Stimulated activated CD4-positive, alpha-beta T cell treated with anti-CD3 and anti-CD28 coated beads, TNF-alpha, amount 100 ng/mL, for 24 hours (primary cell): Measurements from ENCODE around the gene METTL8.
"Not testable (repeated sequence)": the region's sequence is repeated elsewhere in the genome, so short reads cannot be mapped to it uniquely, and the experiment has no call there.

Experiments
- DNase-seq, 3 experiments: peaks; one replicate each; pipeline ENCODE4 v3.0.0-alpha.2; 2020; ENCODE audit warnings: low read depth in 3 of 3

The METTL8 gene

DNA sequence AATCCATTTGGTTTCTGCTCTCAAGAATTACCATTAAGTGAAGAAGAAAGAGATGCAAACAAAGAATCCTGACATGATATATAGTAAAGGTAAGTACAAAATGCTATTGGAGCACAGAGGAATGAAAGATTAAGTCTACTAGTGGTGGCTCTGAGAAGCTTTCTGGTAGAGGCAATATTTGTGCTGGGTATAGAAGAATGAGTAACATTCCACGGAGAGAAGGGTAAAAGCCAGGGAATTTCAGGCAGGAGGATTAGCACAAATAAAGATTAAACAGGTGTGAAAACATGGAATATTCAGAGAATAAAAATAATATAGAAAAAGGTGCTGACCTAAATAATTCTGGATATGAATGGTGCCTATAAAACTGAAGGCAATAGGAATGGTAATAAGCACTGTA lies 31.8 kb downstream of the METTL8 start:
- DNase-seq: no peak

DNA sequence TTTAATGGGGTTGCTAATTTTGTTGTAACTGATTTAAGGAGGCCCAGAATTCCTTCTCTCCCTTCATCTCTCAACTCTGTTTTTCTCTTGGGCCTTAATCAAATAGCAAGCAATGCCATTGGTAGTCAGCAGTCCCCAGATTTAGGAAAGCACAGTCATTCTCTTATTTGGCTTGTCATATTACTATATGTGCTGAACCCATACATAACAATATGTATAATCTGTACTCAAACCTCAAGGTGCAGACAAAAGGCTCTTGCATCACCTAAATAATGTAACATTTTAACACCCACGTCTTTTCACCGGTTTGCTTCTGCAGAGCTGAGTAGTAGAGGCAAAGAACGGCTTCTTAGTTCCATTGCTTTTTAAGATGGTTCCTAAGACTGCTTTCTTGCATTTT lies 33.4 kb downstream of the METTL8 start:
- no peak for DNase-seq

DNA sequence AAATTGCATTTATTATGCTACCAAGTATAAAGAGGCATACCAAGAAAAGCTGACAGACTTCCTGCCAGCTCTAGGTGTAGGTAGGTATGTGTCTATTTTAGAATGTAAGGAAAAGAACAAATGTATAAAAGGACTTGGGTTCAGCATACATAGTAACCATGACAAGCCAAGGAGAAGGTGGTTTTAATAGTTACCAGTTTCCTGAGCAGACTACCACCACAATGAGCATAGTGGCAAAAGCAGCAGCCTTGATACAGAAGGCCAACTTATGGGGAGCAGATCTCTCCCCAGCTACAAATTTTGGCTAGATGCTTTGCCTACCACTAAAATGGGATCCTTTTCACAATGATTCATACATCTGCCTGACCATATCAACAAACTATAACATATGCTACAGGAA lies 34.5 kb downstream of the METTL8 start:
- no peak for DNase-seq

DNA sequence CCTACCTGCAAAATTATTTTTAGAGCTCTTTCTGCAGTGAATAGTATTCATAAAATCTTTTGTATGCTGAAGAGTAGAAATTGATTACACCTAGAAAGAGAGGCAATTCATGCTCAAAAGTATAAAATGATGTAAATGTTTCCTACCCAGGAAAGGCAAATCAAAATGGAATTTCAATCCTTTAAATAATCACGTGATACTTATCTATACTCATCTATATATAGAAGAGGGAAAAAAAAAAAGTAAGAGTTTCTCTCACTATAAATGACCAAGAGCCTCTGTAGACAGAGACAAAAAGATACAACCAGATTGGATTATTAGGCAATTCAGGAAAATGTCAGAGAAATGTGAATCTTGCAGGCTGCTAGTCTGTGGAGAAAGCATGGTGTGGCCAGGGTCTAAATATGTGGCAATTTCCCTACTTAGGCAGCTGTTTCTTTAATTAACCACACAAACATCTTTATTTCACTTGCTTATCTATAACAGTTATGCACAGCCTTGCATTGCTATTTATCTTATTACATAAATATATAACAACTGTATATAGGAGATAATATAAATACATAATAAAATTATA lies 39.5 kb downstream of the METTL8 start:
- DNase-seq: no peak

- no peak for DNase-seq
Observed at GRCh38 chr2:171393487-171393886, 40.3 kb downstream of the METTL8 start.

- no peak for DNase-seq
Observed at GRCh38 chr2:171391532-171391931, 42.3 kb downstream of the METTL8 start.

DNA sequence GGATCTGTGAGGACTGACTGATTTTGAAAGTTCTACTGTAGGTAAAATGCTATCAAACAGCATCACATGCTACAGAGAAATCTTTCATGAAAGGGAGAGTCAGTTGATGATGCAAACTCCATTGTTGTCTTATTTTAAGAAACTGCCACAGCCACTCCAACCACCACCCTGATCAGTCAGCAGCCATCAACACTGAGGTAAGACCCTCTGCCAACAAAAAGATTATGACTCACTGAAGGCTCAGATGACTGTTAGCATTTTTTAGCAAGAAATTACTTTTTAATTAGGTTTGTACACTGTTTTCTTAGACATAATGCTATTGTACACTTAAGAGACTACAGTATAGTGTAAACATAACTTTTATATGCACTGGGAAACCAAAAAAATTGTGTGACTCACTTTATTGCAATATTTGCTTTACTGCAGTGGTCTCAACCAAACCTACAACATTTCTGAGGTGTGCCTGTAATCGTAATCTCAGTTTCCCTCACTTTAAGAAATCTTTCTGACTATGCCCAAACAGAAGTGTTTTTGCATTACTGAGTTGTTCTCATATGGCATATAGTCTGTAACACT lies 42.8 kb downstream of the METTL8 start:
- no peak for DNase-seq

GRCh38 chr2:171389780-171390179 lies 44.0 kb downstream of the METTL8 start:
- no peak for DNase-seq

- DNase-seq: no peak
Observed at GRCh38 chr2:171389325-171389724, 44.5 kb downstream of the METTL8 start.

- DNase-seq: no peak
Observed at GRCh38 chr2:171387052-171387451, 46.7 kb downstream of the METTL8 start.

DNA sequence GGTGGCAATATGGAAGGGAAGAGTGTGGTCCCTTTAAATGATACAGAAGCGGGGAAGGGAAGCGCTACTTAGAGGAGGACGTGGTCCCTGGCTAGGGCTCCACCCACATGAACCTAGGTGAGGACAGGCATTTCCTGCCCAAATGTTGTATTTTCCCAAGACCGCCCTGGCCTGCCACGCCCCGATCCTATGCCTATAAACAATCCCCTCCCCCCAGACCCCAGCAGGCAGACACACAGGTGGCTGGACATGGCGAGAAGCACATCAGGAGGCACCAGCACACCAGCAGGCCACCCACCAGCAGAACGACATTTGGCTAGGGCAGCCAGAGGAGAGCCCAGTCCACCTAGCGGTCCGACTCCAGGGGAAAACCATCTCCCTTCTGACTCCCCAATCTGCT lies 47.2 kb downstream of the METTL8 start:
- DNase-seq: no peak

DNA sequence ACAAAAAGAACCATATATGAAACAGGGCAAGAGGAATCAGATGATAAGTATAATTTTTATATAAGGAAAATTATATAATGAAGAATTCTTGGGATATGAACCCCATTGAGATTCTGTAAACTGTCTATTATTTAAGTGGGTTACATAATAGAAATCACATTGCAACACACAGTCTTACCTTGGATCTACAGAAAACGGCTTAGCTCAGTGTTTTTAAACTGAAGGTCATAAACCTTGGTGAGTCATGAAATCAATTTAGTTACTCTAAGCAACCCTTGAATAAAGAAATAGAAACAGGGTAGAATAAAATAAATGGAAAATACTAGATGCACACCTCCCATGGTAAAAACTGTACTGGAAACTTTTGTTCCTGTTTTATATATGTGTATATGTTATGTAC lies 50.7 kb downstream of the METTL8 start:
- no peak for DNase-seq

DNA sequence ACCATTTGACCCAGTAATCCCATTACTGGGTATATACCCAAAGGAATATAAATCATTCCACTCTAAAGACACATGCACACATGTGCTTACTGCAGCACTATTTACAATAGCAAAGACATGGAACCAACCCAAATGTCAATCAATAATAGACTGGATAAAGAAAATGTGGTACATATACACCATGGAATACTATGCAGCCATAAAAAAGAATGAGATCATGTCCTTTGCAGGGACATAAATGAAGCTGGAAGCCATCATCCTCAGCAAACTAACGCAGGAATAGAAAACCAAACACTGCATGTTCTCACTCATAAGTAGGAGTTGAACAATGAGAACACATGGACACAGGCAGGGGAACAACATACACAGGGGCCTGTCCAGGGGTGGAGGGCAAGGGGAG lies 51.6 kb downstream of the METTL8 start:
- DNase-seq: not testable (repeated sequence)

DNA sequence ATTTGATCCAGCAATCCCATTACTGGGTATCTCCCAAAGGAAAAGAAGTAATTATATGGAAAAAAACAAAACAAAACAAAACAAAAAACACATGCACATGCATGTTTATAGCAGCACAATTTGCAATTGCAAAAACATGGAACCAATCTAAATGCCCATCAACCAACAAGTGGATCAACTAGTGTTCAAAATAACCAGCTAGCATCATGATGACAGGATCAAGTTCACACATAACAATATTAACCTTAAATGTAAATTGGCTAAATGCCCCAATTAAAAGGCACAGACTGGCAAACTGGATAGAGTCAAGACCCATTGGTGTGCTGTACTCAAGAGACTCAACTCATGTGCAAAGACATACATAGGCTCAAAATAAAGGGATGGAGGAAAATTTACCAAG lies 55.9 kb downstream of the METTL8 start:
- not testable (repeated sequence) for DNase-seq

- DNase-seq: no peak
Observed at GRCh38 chr2:171367692-171368091, 66.1 kb downstream of the METTL8 start.

GRCh38 chr2:171365778-171366177 lies 68.0 kb downstream of the METTL8 start:
- DNase-seq: no peak

- no peak for DNase-seq
Observed at GRCh38 chr2:171365232-171365631, 68.6 kb downstream of the METTL8 start.

DNA sequence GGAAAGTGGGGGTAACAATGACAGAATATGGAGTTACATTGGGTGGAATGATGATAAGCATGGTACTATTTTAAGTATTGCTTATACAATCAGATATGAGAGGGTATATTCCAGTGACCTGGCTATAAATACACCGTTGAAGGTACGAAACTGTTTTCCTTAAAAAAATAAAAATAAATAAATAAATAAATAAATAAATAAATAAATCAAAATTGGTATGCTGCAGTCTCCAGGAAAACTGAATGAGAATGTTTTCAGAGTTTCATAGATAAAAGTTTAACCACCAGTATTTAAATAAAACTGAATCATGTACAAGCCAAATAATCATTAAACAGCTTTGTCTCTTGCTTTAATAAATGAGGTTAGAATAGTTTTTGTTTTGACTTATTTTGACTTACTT lies 71.4 kb downstream of the METTL8 start:
- DNase-seq: no peak

GRCh38 chr2:171360905-171361304 lies 72.9 kb downstream of the METTL8 start:
- no peak for DNase-seq

GRCh38 chr2:171353746-171354145 lies 80.0 kb downstream of the METTL8 start:
- not testable (repeated sequence) for DNase-seq

- DNase-seq: no peak
Observed at GRCh38 chr2:171348056-171348455, 85.7 kb downstream of the METTL8 start.

DNA sequence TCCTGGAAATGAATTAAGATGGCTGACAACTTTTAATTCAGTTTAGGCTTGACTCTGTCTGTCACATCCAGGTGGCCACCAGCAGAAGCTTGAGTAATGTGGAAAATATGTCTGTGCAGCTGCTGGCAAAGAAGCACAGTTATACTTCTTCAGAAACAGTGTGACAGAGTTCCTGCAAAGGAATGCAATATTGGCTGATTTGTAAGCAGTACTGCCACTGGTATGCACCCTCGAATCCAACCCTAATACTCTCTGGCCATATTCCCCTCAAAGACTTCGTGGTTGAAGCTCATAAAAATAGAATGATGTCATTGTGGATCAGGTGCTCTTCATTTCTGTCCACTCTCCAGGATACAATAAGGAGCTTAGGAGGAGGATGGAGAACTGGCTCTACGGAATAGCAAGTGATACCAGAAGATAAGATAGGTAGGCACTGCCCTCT lies 86.2 kb downstream of the METTL8 start:
- DNase-seq: no peak

DNA sequence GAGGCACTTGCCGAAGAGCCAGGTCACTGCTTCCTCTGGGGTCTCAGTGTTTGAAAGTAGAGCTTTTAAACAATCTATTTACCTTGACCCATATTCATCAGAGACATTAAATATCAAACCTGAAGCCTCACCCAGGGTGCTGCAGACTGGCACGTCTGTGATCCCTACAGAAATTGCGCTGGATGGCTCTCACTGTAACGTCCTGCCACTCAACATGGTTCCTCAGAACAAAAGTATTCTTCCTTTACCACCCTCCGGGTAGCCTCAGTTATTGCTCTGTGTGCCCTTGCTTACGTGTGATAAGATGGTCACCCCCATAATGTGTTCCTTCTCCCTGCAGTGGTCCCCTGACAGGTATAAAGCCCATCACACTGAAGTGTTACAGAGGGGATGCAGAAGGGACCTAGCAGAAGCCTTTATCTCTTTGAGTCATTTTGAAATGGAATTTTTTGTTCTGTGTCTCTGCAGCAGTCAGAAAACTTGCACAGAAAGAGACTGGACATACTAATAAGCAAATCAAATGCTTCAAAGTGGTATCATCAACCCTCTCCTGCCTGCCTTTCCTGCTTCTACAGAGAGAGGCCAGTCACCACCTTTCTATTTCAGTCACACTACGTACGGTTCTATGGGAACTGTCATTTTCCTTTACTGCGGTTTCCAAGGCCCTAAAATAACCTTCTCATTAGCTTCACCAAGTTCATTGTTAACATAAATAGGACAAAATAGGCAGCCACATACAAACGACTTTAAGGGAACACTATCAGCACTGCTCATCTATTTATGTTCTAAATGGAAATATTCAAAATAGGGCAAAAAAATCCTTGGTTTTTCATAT lies 86.8 kb downstream of the METTL8 start:
- DNase-seq: no peak
